ENCODE data around the gene ERC1. TPM values are rescaled to one million over a fixed set of nuclear protein-coding genes. Genes with fewer than 3 reads are reported as not detected.

ERC1 gene
- total and polyA plus RNA-seq, 2 donors (not counting 3 experiments of a cell fraction or from before 2014, with no cell fraction given): 11.7 to 66.1 TPM

DNA sequence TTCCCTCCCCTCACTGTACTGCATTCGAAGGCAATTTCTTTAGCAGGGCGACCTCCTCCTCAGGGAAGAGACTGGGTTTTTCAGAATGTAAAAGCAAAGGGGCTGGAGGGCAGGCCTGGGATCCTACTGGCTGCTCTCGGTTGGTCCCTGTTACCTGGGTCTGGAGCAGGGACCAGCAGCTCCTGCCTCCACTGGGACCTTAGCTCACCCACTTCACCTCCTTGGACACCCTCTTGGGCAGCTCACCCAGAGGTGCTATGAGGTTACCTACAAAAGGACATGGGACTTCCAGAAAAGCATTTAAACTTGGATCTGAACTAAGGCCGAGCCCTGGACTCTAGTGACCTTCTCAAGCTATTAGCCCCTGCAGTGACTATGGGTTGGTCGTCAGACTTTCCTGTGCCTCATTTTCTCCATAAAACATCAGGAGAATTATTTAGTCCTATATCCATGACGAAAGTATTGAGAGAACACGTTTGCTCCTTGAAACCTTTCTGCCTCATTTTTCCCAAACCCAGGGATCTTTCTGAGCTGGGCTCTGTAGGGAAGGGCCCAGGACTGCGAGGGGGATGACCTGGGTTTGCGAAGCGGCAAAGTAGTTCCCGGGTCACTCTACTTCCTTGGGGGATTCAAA, 538.3 kb downstream of the ERC1 start:
- no TSS peak for BruUV-seq (replicated peaks)
- Histone ChIP-seq H2AFZ (ENCODE audit: low read depth, low read length) (no peak overlapping the region), H3K9ac (replicated peaks; ENCODE audit: extremely low read depth, insufficient read depth, low read length) (no peak overlapping the region), H3K9me3 (replicated peaks; ENCODE audit: control insufficient read depth, insufficient read depth, low read length) (no peaks in the 10 kb centered on the region), H3K4me3 (replicated peaks in 1 of 3; ENCODE audit: insufficient read depth in 1 of 3, low read depth in 1 of 3, low read length in 3 of 3) (no peak overlapping the region), H3K36me3 (ENCODE audit: control insufficient read depth in 2 of 2, extremely low read depth in 1 of 2, insufficient read depth in 2 of 2, low read length in 2 of 2) (no peaks in the 10 kb centered on the region), H4K20me1 (replicated peaks; ENCODE audit: control insufficient read depth, extremely low read depth, insufficient read depth, low read length) (no peaks in the 10 kb centered on the region), H3K27me3 (ENCODE audit: control insufficient read depth in 2 of 2, insufficient read depth in 2 of 2, low read length in 2 of 2) (peaks cover 50 to 63% of the 10 kb centered on the region in 2 experiments), H3K27ac (ENCODE audit: insufficient read depth, low read depth, low read length) (no peak overlapping the region), H3K9me1 (replicated peaks; ENCODE audit: control insufficient read depth, extremely low read depth, insufficient read depth, low read length) (no peaks in the 10 kb centered on the region), H3K4me2 (ENCODE audit: insufficient read depth, low read length) (no peak overlapping the region), H3K4me1 (ENCODE audit: control insufficient read depth, extremely low read depth, insufficient read depth, low read length) (no peaks in the 10 kb centered on the region), H3K79me2 (ENCODE audit: control insufficient read depth, insufficient read depth, low read length) (no peaks in the 10 kb centered on the region)
- dilution Hi-C loops (cut with MboI; ENCODE audit: extremely low pct_ligation_motif_present, low sequenced_read_pairs): no loop called here
- ChIA-PET CTCF (interaction anchor here (3.3 kb wide), 1 partner anchor 411 kb away, joined by 22 read pairs; no protein-coding TSS in a partner anchor), POLR2A (interaction anchor here (0.6 kb wide), 1 partner anchor 84 kb away, joined by 3 read pairs; no protein-coding TSS in a partner anchor)
- DNase-seq (ENCODE audit: low read depth, low spot score) (no peak), FAIRE-seq (no peak)
- TF ChIP-seq, protein P1, sequence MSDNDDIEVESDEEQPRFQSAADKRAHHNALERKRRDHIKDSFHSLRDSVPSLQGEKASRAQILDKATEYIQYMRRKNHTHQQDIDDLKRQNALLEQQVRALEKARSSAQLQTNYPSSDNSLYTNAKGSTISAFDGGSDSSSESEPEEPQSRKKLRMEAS (IDR thresholded peaks at IDR 0.05; ENCODE audit: insufficient read depth, insufficient read length): no peak
- TF ChIP-seq FOS (IDR thresholded peaks at IDR 0.05; ENCODE audit: borderline replicate concordance, insufficient read depth, low read length) (no peak), MYC (IDR thresholded peaks at IDR 0.05; ENCODE audit: low read depth, low read length) (no peak), POLR2A (IDR thresholded peaks at IDR 0.05; ENCODE audit: low read depth, low read length) (no peak), JUN (IDR thresholded peaks at IDR 0.05; ENCODE audit: borderline replicate concordance, insufficient read depth, insufficient read length, low read depth) (no peak), GATA2 (IDR thresholded peaks at IDR 0.05; ENCODE audit: insufficient read depth, insufficient read length, low read depth, low read length) (no peak), POLR2AphosphoS5 (IDR thresholded peaks at IDR 0.05; ENCODE audit: insufficient read depth, low read depth, low read length) (no peak), EZH2 (IDR thresholded peaks at IDR 0.05; ENCODE audit: borderline replicate concordance, low read depth, low read length, severe bottlenecking) (no peak)
- TF ChIP-seq, protein P2, sequence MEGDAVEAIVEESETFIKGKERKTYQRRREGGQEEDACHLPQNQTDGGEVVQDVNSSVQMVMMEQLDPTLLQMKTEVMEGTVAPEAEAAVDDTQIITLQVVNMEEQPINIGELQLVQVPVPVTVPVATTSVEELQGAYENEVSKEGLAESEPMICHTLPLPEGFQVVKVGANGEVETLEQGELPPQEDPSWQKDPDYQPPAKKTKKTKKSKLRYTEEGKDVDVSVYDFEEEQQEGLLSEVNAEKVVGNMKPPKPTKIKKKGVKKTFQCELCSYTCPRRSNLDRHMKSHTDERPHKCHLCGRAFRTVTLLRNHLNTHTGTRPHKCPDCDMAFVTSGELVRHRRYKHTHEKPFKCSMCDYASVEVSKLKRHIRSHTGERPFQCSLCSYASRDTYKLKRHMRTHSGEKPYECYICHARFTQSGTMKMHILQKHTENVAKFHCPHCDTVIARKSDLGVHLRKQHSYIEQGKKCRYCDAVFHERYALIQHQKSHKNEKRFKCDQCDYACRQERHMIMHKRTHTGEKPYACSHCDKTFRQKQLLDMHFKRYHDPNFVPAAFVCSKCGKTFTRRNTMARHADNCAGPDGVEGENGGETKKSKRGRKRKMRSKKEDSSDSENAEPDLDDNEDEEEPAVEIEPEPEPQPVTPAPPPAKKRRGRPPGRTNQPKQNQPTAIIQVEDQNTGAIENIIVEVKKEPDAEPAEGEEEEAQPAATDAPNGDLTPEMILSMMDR (IDR thresholded peaks at IDR 0.05; ENCODE audit: extremely low read depth in 1 of 2, insufficient read depth in 1 of 2, low read depth in 1 of 2, low read length in 2 of 2): no peak
- intact Hi-C loops (cut with micrococcal nuclease): no loop called here
